ENCODE results near the gene PPM1F.

The PPM1F gene

DNA sequence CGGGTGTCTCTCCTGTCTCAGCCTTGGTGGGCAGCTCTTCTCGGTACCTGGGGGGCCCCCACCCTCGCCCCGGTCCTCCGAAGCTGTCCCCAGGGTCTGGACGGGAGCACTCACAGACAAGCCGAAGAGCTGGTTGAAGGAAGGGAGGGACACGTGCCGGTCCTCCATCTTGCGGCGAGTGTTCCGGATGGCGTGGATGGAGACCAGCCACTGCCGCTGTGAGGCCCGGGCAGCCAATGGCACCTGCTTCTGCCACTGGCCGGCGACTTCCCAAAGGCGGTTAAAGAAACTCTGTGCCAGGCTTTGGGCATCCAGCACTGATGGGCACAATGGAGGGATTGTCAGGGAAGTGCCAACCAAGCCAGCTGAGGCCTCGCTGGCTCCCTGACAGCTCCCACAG, 18.7 kb downstream of the PPM1F start:
- Histone ChIP-seq H3K27me3 (ENCODE audit: low read length) (no peaks in the 10 kb centered on the region), H2AFZ (ENCODE audit: low read depth, low read length, severe bottlenecking) (no peak overlapping the region), H3K27ac (ENCODE audit: low read depth, low read length) (no peak overlapping the region), H3K4me3 (ENCODE audit: insufficient read depth, low read length, poor library complexity, severe bottlenecking) (no peak overlapping the region), H3K9me3 (ENCODE audit: insufficient read depth, low read length) (no peaks in the 10 kb centered on the region), H3F3A (ENCODE audit: insufficient read depth) (no peaks in the 10 kb centered on the region; the same call in 1 of the 2 replicates), H3K36me3 (ENCODE audit: low read length) (no peaks in the 10 kb centered on the region), H3K4me2 (ENCODE audit: low read depth, low read length, poor library complexity, severe bottlenecking) (no peak overlapping the region), H3K9ac (ENCODE audit: low read length) (no peak overlapping the region), H3K79me2 (ENCODE audit: insufficient read depth, low read length) (no peaks in the 10 kb centered on the region), H3K9me2 (replicated peaks; ENCODE audit: insufficient read depth, low read length) (no peaks in the 10 kb centered on the region), H4K20me1 (ENCODE audit: low read depth, low read length) (no peaks in the 10 kb centered on the region)
- TF ChIP-seq, protein P1, sequence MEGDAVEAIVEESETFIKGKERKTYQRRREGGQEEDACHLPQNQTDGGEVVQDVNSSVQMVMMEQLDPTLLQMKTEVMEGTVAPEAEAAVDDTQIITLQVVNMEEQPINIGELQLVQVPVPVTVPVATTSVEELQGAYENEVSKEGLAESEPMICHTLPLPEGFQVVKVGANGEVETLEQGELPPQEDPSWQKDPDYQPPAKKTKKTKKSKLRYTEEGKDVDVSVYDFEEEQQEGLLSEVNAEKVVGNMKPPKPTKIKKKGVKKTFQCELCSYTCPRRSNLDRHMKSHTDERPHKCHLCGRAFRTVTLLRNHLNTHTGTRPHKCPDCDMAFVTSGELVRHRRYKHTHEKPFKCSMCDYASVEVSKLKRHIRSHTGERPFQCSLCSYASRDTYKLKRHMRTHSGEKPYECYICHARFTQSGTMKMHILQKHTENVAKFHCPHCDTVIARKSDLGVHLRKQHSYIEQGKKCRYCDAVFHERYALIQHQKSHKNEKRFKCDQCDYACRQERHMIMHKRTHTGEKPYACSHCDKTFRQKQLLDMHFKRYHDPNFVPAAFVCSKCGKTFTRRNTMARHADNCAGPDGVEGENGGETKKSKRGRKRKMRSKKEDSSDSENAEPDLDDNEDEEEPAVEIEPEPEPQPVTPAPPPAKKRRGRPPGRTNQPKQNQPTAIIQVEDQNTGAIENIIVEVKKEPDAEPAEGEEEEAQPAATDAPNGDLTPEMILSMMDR (IDR thresholded peaks at IDR 0.05; ENCODE audit: insufficient read depth, low read length, poor library complexity, severe bottlenecking), result no peak
- no peak for TF ChIP-seq EZH2phosphoT487 (conservative IDR thresholded peaks at IDR 0.05; ENCODE audit: low read length)

DNA sequence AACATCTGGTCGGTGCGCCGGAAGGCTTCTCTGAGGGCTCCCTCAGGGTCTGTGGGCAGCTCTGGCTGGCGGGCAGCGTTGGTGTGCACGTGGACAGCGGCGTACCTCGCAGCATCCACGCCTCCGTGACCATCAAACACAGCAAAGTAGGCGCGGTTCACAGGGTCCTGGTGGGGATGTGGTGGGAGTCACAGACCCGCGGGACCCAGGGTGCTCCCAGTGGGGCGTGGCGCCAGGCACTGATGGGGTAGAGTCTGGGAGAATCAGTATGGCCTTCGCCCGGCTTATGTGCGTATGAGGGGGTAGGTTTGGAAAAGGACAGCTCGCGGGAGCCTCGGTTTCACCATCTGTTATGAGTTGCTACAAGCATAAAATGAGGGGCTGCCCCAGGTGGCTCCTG, 19.2 kb downstream of the PPM1F start:
- Histone ChIP-seq H3F3A (ENCODE audit: insufficient read depth) (no peaks in the 10 kb centered on the region), H3K79me2 (ENCODE audit: insufficient read depth, low read length) (no peaks in the 10 kb centered on the region), H3K9me3 (ENCODE audit: insufficient read depth, low read length) (no peaks in the 10 kb centered on the region), H3K27me3 (ENCODE audit: low read length) (no peaks in the 10 kb centered on the region), H3K4me3 (ENCODE audit: insufficient read depth, low read length, poor library complexity, severe bottlenecking) (no peak overlapping the region), H4K20me1 (ENCODE audit: low read depth, low read length) (no peaks in the 10 kb centered on the region), H3K9me2 (replicated peaks; ENCODE audit: insufficient read depth, low read length) (no peaks in the 10 kb centered on the region), H3K27ac (ENCODE audit: low read depth, low read length) (no peak overlapping the region), H3K4me2 (ENCODE audit: low read depth, low read length, poor library complexity, severe bottlenecking) (no peak overlapping the region), H3K9ac (ENCODE audit: low read length) (no peak overlapping the region), H3K36me3 (ENCODE audit: low read length) (no peaks in the 10 kb centered on the region), H2AFZ (ENCODE audit: low read depth, low read length, severe bottlenecking) (no peak overlapping the region)
- TF ChIP-seq, protein P1 (IDR thresholded peaks at IDR 0.05; ENCODE audit: insufficient read depth, low read length, poor library complexity, severe bottlenecking), result no peak
- TF ChIP-seq EZH2phosphoT487 (conservative IDR thresholded peaks at IDR 0.05; ENCODE audit: low read length), result no peak

DNA sequence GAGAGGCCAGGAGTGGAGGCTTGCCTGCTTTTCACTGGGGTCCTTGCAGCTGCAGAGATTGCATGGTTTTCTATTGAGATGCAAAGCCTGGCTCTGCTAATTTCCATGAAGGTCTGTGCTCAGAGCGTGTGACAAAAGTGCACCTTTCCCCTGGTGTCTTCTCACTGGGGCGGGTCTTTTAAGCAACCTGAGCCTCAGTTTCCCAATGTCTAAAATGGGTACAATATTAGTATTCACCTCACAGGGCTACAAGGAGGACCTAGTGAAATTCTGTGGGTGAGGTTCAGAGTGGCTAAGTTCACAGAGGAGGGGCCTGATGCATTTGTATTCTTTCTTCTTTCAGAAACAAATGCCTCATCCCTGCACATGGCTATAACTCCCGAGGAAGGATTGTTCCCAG, 20.3 kb downstream of the PPM1F start:
- H3K27me3 ChIP-seq (ENCODE audit: low read length), result no peaks in the 10 kb centered on the region
- H3K79me2 ChIP-seq (ENCODE audit: insufficient read depth, low read length), result no peaks in the 10 kb centered on the region
- H3K9ac ChIP-seq (ENCODE audit: low read length), result no peak overlapping the region
- TF ChIP-seq EZH2phosphoT487 (conservative IDR thresholded peaks at IDR 0.05; ENCODE audit: low read length), result no peak
- TF ChIP-seq, protein P1 (IDR thresholded peaks at IDR 0.05; ENCODE audit: insufficient read depth, low read length, poor library complexity, severe bottlenecking), result no peak
- no peaks in the 10 kb centered on the region for H3K9me2 ChIP-seq (replicated peaks; ENCODE audit: insufficient read depth, low read length)
- no peak overlapping the region for H2AFZ ChIP-seq (ENCODE audit: low read depth, low read length, severe bottlenecking)
- no peaks in the 10 kb centered on the region for H3K36me3 ChIP-seq (ENCODE audit: low read length)
- no peak overlapping the region for H3K4me3 ChIP-seq (ENCODE audit: insufficient read depth, low read length, poor library complexity, severe bottlenecking)
- H3F3A ChIP-seq (ENCODE audit: insufficient read depth), result no peaks in the 10 kb centered on the region
- H3K27ac ChIP-seq (ENCODE audit: low read depth, low read length), result no peak overlapping the region
- H3K4me2 ChIP-seq (ENCODE audit: low read depth, low read length, poor library complexity, severe bottlenecking), result no peak overlapping the region
- no peaks in the 10 kb centered on the region for H3K9me3 ChIP-seq (ENCODE audit: insufficient read depth, low read length)
- H4K20me1 ChIP-seq (ENCODE audit: low read depth, low read length), result no peaks in the 10 kb centered on the region

Measured in SU-DHL-6 (cell line).